Measurements from ENCODE around the gene FTO. TPM values are rescaled to one million over a fixed set of nuclear protein-coding genes. Genes with fewer than 3 reads are reported as not detected.

FTO gene
- total RNA-seq, 1 experiment from 2014 or later, result 55.0 TPM

- no peak overlapping the region for H3K4me3 Mint-ChIP-seq (ENCODE audit: unreplicated experiment)
- BruUV-seq (replicated peaks), result no TSS peak
- no peak for DNase-seq (ENCODE audit: unreplicated experiment)
- H3K27me3 Mint-ChIP-seq (ENCODE audit: insufficient read depth, unreplicated experiment), result no peaks in the 10 kb centered on the region
- no peak overlapping the region for H3K27ac Mint-ChIP-seq (ENCODE audit: low read depth, unreplicated experiment)
- H3K9me3 Mint-ChIP-seq (ENCODE audit: unreplicated experiment), result no peaks in the 10 kb centered on the region
- no peaks in the 10 kb centered on the region for H3K4me1 Mint-ChIP-seq (ENCODE audit: insufficient read depth, unreplicated experiment)
- intact Hi-C loops (cut with micrococcal nuclease), result no loop called here
- ChIA-PET POLR2A (no interaction called here), CTCF (interaction anchor here (0.9 to 1.3 kb wide), 2 partner anchors 13 to 35 kb away, joined by 3 to 4 read pairs; no protein-coding TSS in a partner anchor)
- no peak for TF ChIP-seq CTCF (IDR thresholded peaks at IDR 0.05; ENCODE audit: unreplicated experiment)
- H3K36me3 Mint-ChIP-seq (ENCODE audit: insufficient read depth, unreplicated experiment), result peaks cover 5% of the 10 kb centered on the region
Measured at GRCh38 chr16:53925526-53925925, 221.6 kb downstream of the FTO start.

GRCh38 chr16:53926209-53926608 lies 222.3 kb downstream of the FTO start:
- H3K27ac Mint-ChIP-seq (ENCODE audit: low read depth, unreplicated experiment), result no peak overlapping the region
- intact Hi-C loops (cut with micrococcal nuclease), result no loop called here
- BruUV-seq (replicated peaks), result no TSS peak
- no peaks in the 10 kb centered on the region for H3K4me1 Mint-ChIP-seq (ENCODE audit: insufficient read depth, unreplicated experiment)
- no peak for TF ChIP-seq CTCF (IDR thresholded peaks at IDR 0.05; ENCODE audit: unreplicated experiment)
- CTCF ChIA-PET, result interaction anchor here (0.6 to 1.3 kb wide), 3 partner anchors 12 to 1539 kb away, joined by 3 to 4 read pairs (median 3); no protein-coding TSS in a partner anchor
- peaks cover 5% of the 10 kb centered on the region for H3K36me3 Mint-ChIP-seq (ENCODE audit: insufficient read depth, unreplicated experiment)
- POLR2A ChIA-PET, result interaction anchor here (1.0 kb wide), 1 partner anchor 355 kb away, joined by 3 read pairs; no protein-coding TSS in a partner anchor
- no peaks in the 10 kb centered on the region for H3K9me3 Mint-ChIP-seq (ENCODE audit: unreplicated experiment)
- H3K27me3 Mint-ChIP-seq (ENCODE audit: insufficient read depth, unreplicated experiment), result no peaks in the 10 kb centered on the region
- DNase-seq (ENCODE audit: unreplicated experiment), result no peak
- no peak overlapping the region for H3K4me3 Mint-ChIP-seq (ENCODE audit: unreplicated experiment)

GRCh38 chr16:53932975-53933374 lies 229.0 kb downstream of the FTO start:
- DNase-seq (ENCODE audit: unreplicated experiment), result no peak
- Mint-ChIP-seq H3K36me3 (ENCODE audit: insufficient read depth, unreplicated experiment) (peaks cover 31% of the 10 kb centered on the region), H3K4me3 (ENCODE audit: unreplicated experiment) (no peak overlapping the region), H3K27me3 (ENCODE audit: insufficient read depth, unreplicated experiment) (no peaks in the 10 kb centered on the region), H3K4me1 (ENCODE audit: insufficient read depth, unreplicated experiment) (no peaks in the 10 kb centered on the region), H3K9me3 (ENCODE audit: unreplicated experiment) (no peaks in the 10 kb centered on the region), H3K27ac (ENCODE audit: low read depth, unreplicated experiment) (no peak overlapping the region)
- intact Hi-C loops (cut with micrococcal nuclease), result no loop called here
- CTCF ChIA-PET, result interaction anchor here (1.6 kb wide), 1 partner anchor 160 kb away, joined by 4 read pairs; no protein-coding TSS in a partner anchor
- BruUV-seq (replicated peaks), result no TSS peak
- POLR2A ChIA-PET, result no interaction called here
- no peak for TF ChIP-seq CTCF (IDR thresholded peaks at IDR 0.05; ENCODE audit: unreplicated experiment)

- Mint-ChIP-seq H3K4me3 (ENCODE audit: unreplicated experiment) (no peak overlapping the region), H3K9me3 (ENCODE audit: unreplicated experiment) (no peaks in the 10 kb centered on the region), H3K36me3 (ENCODE audit: insufficient read depth, unreplicated experiment) (peaks cover 31% of the 10 kb centered on the region), H3K4me1 (ENCODE audit: insufficient read depth, unreplicated experiment) (no peaks in the 10 kb centered on the region), H3K27me3 (ENCODE audit: insufficient read depth, unreplicated experiment) (no peaks in the 10 kb centered on the region), H3K27ac (ENCODE audit: low read depth, unreplicated experiment) (no peak overlapping the region)
- POLR2A ChIA-PET, result no interaction called here
- no TSS peak for BruUV-seq (replicated peaks)
- DNase-seq (ENCODE audit: unreplicated experiment), result no peak
- CTCF ChIA-PET, result interaction anchor here (1.6 kb wide), 1 partner anchor 160 kb away, joined by 4 read pairs; no protein-coding TSS in a partner anchor
- TF ChIP-seq CTCF (IDR thresholded peaks at IDR 0.05; ENCODE audit: unreplicated experiment), result no peak
- intact Hi-C loops (cut with micrococcal nuclease), result no loop called here
Measured at GRCh38 chr16:53933407-53933806, 229.5 kb downstream of the FTO start.

Measured in MCF 10A (cell line).